ENCODE results near the gene MTMR10. TPM values are rescaled to one million over a fixed set of nuclear protein-coding genes. Genes with fewer than 3 reads are reported as not detected.
A peak's percentile ranks its signal among the peaks of the same experiment; 100 is the strongest.

MTMR10 gene
- 28.1 TPM for total RNA-seq

DNA sequence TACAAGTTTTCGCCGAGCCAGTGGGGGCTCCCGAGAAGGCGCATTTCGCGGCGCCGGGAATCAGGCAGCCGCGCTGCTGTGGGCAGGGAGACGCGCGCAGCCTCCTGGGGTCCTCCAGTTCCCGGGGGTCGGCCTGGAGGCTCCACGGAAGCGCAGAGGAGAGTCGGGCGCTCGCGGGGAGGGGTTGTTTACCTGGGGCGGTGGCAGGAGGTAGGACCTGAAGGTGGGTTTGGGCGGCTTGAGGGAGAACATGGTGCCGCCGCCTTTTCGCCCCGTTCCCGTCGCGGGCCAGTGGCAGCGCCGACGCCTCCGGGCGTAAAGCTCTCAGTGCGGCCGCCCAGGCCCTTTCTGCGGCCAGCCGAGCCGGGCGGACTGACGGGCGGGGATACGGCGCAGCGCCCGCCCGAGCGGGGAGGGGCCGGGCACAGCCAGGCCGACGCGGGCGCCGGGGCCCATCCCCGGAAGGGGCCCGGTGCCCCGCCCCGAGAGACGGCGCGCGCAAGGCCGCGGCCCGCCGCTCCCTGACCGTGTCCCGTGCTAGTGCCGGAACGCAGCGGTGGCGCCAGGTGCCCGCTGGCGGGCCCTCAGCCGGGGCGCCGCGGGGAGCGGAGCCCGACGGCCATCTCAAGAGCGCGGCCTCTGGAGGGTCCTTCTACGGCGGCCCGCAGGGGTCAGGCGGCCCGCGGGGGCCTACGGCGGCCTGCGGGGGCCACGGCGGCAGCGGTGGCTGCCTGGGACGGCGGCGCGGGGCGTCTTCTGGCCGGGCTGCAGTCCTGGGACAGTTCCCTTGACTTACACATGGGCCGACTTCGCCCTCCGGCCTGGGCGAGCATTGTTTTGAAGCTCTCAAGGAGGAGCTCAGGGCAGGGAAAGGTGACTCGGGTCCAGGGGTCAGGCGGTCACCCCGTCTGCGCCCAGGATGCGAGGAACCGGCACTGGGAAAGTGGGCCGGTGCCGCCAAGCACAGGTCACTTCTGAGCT, at the start of gene MTMR10:
TSS of gene MTMR10 (minus strand) at position 374 of the 981 bp plus-strand sequence. CDS start at position 252, 122 bp downstream.
- peak; percentile 48 for DNase-seq

DNA sequence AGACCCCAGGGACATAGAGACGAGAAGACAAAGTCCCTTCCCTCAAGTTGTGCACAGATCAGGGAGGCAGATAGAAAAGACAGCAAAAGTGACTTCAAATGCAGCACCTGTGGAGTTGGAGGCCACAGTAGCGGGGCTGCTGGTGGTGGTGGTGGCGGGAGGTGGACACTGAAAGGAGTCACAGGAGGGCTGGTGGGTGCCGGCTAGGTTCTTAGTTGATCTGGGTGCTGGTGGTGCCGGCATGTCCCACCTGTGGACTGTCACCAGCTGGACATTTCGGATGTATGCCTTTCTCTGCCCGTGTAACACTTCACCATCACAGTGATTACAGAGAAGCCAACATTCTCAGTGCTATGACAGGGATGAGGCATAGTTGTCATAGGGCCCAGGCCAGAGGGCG, 49.2 kb upstream of the MTMR10 start:
- no peak for DNase-seq

GRCh38 chr15:31039961-31040360, 48.5 kb upstream of the MTMR10 start:
- DNase-seq: no peak

- DNase-seq: no peak
Observed at GRCh38 chr15:31037731-31038477, 46.5 kb upstream of the MTMR10 start.

DNA sequence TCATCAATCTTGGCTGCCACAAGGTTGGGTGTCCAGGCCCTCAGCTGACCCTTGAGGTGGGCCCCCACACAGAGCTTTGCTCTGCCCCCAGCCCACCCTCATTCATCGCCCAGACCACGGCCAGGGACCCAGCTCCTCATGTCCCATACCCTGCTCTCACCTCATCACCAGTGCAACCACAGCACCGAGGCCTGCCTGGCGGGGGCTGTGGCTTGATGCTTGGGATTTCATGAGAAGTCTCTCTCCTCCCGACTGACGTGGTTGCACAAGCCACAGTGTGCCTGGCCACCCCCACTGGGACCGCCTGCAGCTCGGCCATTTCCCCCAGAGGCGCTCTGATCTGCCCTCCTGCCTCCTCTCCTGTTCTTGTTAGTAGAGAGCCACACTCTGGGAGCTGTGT, 45.4 kb upstream of the MTMR10 start:
- DNase-seq: no peak

GRCh38 chr15:31035610-31036009, 44.2 kb upstream of the MTMR10 start:
- no peak for DNase-seq

DNA sequence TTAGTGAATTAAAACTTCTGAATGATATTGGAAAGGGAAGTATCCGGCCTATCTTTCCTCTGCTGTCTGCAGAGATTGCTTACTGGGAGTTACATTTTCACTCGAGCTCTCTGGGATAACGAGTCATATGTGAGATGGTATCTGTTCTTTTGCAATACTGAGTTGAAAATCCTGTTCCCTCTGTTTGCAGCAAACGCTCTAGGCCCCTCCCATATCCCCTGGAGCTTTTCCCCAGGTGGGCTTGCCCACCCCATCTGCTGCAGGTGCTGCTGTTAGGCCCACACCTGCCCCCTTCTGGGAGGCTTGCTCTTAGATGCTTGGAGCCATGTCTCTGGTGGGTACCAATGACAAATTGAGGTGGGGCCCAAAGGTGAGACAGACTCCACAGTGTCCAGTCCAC, 42.7 kb upstream of the MTMR10 start:
- DNase-seq: no peak

GRCh38 chr15:31032961-31033371, 41.5 kb upstream of the MTMR10 start:
- peak; percentile 71 for DNase-seq

GRCh38 chr15:31031471-31032067, 40.1 kb upstream of the MTMR10 start:
- DNase-seq: no peak

DNA sequence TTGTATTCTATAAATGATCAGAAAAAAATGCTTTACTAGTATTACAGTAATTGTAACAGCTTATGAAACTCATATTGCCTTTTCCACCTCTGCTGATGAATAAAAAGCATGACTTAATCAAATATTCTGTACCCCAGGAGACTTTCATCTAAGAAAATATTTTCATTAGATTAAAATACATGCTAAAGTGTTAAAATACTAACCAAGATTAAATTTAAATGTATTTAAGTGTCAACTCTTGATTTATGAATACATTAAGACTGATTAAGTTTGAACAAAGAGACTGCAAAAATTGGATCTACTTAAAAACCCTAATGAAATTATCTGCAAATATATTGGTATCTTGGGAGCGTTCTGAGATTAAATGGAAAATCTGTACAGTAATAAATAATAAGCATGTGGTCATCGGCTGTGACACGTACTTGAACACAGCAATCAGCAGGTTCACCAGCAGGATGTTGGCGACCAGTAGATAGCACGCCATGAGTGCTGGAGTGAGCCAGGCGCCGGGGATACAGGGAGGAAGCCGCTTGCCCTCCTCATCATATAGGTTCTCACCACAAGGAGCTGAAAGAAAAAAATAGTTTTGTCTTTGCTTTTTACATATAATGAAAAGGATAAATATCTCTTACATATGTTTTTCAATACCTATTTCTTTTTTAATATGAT, 36.6 kb upstream of the MTMR10 start:
- DNase-seq: no peak

DNA sequence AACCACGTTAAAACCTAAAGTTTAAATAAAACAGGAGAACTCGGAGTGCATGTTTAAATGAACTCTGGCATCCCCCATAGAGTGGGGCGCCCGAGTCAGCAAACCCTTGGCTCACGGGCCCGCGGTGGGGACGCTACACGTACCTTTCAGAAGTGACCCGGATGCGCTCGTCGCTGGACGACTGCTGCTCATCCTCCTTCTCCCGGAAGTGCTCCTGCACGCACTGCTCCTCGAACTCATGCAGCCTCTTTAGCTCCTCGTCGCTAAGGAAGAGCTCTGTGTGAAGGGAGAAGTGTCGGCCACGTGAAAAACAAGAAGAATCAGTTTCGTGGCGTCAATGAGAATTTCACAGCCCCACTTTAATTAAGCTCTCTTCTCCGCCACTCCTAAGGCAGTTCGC, 34.6 kb upstream of the MTMR10 start:
- no peak for DNase-seq

- no peak for DNase-seq
Observed at GRCh38 chr15:31024979-31025378, 33.6 kb upstream of the MTMR10 start.

DNA sequence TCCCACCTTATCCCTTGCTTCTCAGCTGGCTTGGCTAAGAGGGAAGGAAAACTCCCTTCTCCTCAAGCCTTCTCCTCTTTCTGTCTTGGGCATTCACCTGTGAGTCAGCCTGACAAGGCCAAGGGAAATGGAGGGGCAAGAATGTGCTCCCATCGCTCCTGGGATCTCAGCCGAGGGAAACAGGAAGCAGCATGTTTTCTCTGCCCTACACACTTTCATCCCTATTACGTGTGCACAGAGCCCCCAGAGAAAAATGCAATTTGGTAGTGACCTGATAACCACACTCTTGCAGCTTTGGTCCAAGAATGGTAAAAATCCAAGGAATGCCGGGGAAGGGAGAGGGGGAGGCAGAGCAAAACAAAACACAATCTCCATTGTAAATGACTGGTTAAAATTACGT, 32.9 kb upstream of the MTMR10 start:
- no peak for DNase-seq

DNA sequence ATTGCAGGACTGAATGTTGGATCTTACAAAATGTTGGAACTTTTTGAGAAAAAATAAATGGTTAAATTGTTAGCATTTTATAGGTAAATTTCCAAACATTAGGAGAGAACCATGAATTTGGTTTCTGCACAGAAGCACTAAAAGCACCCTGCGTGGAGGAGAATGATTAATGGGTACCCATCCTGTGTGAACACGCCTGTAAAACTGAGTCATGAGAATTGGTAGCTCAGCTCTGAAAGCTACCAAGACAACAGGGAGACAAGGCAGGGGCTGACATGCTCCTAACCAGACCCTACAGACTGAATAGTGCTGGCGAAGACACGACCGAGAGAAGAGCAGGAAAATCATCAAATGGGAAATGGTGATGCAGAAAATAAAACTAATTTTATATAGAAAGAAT, 32.4 kb upstream of the MTMR10 start:
- no peak for DNase-seq

DNA sequence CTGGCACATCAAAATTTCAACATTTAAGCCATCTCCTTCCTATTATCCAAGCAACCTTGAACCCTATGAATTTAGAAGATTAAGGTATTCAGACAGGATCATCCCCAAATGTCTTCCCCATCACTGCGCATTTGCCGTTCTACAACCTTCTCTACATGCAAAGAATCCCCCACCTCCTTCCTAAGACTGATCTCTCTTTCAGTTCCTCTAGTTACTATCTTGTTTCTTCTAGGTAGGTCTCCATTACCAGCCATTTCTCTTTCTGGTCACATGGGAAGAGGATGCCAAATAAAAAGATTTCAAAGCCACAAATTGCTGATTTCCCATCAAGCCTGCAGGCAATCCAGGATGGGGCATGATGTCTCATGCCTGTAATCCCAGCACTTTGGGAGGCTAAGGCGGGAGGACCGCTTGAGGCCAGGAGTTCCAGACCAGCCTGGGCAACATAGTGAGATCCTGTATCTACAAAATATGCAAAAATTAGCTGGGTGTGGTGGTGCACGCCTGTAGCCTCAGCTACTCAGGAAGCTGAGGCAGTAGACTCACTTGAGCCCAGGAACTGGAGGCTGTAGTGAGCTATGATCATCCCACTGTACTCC, 29.7 kb upstream of the MTMR10 start:
- DNase-seq: no peak

DNA sequence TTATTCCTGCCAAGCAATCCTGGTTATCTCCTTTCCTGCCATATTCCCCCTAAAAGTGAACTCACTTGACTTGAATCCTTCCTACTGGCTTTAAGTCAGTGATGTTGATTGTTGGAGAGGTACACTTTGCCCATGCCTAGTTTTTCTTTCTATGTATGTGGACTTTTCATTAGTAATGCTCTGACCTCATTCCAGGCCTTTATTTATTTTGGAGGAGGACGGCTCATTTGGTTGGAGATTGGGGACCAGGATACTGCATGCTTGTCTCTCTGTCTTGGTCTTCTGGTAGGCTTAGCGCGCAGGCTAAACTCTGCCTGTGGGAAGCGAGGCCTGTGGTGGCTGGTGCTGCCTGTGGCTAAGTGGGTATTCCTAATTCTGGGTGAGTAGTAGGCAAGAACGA, 29.1 kb upstream of the MTMR10 start:
- no peak for DNase-seq

DNA sequence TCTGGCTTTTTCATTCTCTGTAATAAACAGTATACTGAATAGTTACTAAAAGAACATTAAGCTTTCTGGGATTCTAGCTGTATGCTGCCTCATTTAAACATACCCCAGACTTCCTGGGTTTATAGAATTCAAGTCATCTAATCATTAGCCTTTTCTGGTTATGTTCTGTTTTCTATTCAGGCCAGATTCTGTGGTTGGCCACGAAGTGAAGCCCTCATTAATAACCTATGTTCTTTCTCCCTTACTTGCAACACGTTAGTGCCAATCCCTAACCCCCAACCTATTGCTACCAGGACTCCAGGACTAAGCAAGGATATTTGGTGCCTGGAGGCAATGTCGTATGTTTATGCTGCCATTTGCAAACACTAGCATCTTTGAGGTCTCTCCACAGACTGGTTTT, 28.6 kb upstream of the MTMR10 start:
- DNase-seq: no peak

DNA sequence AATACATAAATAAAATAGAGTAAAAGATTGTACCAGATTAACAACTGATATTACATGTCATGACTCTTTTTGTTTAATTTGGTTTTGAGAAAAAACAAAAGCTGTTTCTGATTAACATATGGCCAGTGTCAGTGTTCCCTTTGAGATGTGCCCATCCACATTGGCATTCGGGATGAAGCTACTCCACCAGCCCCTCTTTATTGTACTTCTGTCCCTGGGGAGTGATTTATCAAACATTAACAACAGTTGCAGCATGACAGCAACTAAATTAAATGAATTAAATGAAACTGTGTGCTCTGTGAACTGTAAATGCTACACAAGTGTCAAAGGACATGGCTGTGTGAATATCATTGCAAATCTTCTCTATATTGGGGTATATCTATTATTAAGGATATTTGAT, 25.9 kb upstream of the MTMR10 start:
- no peak for DNase-seq

DNA sequence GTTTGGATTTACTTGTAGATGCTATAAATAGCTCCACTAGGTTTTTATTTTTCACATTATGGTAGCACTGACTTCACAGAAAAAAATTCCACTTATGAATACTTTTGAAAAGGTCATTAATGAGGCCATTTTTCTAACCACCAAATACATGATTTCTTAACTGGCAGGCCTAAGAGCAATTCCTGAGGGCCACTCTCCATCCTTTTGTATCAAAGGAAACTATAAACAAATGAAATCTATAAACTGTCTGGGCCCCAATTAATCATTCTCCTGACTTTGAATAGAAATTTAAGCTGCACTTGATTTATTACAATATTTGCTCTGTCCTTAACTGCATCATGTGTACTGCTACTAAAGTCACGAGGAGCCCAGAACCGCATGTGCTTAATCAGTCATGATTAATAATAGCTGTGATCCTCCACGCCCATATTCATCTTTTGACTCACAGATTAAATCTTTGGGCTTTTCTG, 25.1 kb upstream of the MTMR10 start:
- peak; percentile 10 for DNase-seq

DNA sequence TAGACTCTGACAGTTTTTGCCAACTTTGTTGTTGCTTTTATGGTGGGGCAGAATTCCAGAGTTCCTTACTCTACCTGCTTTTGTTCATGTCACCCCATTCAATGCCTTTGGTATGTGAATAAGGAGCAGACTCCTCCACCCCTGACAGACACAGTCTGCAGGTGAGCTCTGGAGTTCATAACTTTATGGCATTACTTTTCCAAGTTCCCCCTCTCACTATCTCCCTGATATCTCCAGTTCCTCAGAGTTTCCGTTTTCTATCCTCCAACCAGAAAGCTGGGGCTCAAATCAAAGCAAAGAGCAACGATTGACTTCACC, 23.1 kb upstream of the MTMR10 start:
- DNase-seq: no peak

DNA sequence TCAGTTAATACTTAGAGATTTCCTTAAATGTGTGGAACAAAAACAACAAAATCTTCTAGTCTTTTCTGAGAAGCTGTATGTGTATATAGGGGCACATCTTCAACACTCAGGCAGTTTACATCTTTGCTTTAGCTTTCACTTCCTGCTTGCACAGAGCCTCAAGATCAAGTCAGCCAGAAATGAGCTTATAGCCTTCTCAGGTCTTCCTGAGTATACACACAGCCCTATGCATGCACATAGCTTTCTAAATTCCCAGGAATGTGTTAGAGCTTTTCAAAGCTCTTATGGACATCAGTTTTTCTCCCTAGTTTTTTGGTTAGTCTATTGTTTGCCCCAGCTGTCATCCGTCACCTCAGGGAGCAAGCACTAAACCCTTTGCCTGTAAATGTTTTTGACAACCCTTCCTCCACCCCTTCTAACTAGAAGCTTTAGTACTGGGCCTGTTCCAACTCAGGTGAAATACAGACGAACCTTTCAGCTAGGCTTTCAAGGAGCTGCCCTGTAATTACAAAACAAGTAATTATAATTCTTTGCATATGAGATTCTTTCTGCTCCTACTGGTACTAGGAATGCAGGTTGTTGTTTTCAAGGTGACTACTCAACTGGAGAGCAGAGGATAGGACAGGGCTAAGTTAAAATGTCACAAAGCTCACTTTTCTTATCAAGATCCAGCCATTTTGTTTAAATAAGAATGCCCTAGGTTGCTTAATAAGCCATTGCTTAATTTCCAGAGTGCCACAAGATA, 22.6 kb upstream of the MTMR10 start:
- no peak for DNase-seq

Measured in skin of body (tissue), 2 donors.